HG02571 (cell line): Measurements from ENCODE around the gene METTL6.
"Not testable (repeated sequence)": the region's sequence is repeated elsewhere in the genome, so short reads cannot be mapped to it uniquely, and the experiment has no call there.

Source experiments
- ATAC-seq: cut with Tn5 transposase; IDR thresholded peaks from one replicate; pipeline ENCODE4 v1.9.1; 2021; ENCODE audit warnings: mild to moderate bottlenecking, moderate library complexity; ENCODE audit not compliant: unreplicated experiment

Gene METTL6, protein sequence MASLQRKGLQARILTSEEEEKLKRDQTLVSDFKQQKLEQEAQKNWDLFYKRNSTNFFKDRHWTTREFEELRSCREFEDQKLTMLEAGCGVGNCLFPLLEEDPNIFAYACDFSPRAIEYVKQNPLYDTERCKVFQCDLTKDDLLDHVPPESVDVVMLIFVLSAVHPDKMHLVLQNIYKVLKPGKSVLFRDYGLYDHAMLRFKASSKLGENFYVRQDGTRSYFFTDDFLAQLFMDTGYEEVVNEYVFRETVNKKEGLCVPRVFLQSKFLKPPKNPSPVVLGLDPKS

DNA sequence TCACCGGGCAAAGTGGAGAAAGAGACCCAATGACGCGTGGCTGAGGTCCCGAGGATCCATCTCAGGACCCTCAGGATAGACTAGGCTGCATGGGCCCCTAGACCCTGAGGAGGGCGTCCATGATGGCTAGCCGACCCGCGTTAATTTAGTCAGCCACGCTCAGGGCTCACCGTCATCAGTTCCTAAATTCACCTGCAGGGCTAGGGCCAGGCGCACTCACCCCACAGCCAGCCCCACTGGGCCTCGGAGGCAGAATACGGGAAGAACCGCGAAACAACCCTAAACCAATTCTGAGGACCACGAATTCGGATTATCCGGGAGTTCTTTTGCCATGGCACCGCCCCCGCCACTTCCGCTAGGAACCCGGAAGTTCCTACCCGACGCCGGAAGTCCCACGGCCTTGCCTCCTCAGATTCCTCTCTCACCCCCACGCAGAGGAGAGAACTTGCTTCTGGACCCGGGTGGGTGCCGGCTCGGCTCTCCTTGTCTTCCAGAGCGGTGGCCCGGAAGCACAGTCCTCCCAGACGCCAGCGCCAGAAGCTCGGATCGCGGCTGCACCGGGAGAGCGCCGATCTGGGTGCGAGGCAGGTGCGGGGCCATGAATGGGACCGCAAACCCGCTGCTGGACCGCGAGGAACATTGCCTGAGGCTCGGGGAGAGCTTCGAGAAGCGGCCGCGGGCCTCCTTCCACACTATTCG, at the start of gene METTL6, which contains the start of gene EAF1:
Gene METTL6, minus strand, starts transcription at position 363 of the 699 bp plus-strand sequence. CDS start 1,033 bp downstream, outside the sequence.
Gene EAF1, plus strand, starts transcription at position 417 of the 699 bp plus-strand sequence. Its CDS starts 182 bp downstream, at position 599.
- peak; percentile 87 for ATAC-seq

DNA sequence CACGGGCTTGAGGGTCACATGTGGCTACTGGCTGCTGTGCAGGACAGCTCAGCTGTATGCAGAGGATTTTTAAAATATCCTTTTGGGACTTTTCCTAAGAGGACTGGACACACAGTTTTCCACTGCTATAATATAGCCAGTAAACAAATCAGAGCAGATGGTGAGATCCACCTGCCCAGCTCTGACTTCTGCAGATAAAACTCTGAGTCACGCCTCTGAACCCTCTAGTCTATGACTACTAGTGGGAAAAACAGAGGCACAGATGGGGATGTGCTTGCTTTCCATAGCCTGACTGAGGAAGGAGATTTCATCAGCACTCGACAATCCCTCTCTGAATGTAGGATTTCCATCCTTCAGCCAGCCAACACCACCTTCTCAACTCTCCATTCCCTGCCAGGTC, 49.0 kb upstream of the METTL6 start:
- no peak for ATAC-seq

DNA sequence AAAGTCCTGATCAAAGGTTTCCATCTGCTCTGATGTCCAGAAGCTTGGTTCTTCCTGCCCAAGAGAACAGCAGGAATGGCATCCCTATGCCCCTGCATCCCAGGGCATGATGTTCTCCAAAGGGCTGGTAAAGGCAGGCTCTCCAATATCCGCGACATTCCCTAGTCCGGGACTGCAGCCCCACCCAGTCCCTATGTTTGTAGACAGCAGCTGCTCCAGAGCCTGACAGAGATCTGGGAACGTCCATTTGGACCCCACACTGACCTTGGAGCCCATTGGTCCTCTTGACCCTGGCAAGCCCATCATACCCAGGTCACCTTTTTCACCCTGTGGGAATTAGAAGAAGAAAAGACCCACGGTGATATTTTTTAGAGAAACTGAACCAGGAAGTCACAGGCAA, 47.8 kb upstream of the METTL6 start:
- no peak for ATAC-seq

DNA sequence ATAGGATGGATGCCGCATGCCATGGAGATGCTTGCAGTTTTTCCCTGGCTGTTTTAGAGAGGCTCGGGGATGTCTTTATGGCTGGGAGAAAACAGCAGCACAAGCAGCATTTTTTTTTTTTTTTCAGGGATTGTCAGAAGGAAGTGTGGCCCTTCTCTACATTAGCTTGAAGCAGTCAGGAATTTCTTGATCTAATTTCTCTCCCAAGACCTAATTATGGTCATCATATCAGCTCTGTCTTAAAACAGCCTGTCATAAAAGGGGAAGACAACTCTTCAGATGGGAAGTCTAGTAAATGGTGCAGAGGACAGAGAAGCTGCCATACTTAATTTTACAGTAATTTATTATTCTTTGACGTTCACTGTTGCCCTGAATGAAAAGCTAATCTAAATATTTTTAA, 44.5 kb upstream of the METTL6 start:
- ATAC-seq, result no peak

DNA sequence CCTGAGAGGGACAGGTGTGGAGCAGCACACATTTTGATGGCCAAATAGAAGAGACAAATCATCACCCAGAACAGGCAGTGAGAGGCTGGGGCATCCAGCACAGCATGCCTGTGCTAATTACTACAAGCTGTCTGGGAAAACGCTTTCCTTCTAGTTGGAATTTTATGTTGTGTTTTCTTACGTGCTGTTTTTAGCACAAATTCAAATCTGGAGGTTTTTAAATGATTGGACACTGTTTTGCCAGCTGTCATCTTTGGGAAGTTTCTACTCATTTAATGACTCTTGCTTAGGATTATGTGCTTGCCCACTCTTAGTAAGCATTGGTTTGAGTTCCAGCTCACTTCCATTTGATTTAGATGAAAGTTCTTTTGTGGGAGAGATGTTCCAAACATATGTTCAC, 43.5 kb upstream of the METTL6 start:
- no peak for ATAC-seq

DNA sequence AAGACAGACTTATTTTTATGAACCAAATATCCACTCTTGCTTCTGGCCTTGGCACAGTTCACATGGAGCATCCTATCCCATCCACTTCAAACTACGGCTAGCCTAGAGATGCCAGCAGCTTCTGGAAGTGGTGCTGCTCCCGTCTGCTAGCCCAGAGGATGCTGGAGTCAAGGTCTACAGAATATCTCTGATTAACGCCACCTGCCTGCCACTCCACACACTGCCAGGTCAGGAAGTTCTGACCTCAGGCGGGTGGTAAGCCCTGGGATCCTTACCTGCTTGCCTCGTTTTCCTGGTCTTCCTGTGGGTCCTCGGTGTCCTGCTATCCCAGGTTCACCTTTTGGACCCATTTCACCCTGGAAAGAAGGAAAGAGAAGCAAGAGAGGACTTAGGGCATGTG, 42.9 kb upstream of the METTL6 start:
- no peak for ATAC-seq

DNA sequence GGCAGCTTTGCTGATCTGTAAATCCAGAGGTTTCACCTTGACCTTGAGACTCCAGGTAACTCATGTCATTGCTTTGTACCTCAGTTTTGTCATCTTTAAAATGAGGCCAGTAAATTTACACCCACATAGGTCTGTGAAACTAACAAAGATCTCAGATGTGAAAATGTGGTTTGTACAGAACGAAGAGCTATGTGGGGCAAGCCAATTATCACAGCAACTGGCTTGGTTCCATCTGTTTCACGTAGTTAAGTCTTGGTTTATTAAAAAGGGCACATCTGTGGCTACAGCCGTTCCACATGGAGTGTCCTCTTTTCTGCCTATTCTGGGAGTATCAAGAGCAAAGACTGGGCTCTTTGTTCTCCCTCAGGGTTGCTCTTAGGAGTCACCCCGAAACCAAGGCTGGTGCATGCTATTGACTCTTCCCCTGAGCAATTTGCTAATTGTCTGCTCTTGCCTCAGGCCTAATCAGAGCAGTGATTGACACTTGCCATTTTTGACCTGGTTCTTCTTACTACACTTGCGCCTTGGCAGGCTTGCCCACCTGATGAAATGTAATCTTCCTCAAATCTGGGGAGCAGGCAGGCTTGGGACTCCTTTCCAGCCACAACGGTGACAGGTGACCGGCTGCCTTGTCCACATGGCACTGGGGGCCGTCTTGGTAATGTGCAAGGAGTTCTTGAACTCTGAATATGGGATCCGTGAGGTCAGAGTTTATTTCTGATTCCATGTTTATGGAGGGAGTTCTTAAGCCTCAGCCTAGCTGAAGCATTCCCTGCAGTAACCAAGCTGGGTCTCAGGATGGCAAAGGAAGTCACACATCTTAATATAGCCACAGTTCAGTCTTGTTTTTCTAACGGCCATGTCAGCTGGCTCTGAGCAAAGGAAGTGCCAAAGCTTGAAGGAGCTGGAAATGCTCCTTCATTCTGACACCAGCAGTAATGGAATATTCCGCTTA, 40.2 kb upstream of the METTL6 start:
- no peak for ATAC-seq

DNA sequence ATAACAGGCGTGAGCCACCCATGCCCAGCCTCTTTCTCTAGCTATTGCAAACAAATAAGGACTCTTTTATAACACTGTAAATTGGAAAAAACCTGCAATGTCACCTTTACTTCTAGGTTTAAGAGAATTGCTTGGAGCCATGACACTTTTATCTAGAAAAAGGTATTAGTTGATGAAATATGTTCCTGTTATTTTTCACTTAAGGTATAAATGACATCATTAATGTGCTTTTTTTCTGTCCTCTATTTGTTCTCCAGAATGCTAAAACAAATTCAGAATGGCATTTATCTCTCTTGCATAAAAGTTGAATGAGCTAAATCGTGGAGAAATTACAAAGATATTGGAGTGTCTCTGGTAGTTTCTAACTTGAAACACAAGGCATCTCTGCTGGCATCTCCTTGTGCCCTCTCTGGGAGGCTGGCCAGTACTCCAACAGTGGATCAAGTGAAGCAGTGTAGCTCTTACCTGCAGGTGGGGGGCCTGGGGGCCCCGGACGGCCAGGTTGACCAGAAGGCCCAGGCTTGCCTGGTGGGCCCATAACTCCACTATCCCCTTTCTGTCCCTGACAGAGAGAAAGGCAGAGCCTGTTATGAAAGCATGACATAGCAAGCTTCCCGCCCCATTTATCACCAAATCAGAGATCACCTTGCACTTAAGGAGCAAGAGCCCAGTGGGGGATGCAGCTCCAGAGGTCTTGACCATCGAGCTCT, 38.7 kb upstream of the METTL6 start:
- ATAC-seq, result no peak

DNA sequence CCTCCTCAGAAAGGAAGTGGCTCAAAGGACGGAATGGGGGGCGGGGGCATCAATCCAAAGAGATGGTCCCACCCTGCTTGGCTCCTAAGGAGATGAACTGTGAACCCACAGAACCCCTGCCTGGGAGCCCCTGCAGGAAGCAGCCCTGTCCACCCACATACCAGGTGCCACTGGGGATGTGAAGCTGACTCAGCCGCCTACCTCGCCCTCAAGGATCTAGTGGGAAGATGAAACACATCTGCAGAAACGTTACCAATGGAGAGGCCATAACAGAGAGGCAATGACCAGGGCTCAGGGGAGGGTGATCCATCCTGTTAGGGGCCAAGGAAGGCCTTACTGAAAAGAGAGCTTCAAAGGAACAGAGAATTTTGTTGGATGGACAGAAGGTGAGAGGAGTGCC, 35.1 kb upstream of the METTL6 start:
- ATAC-seq, result no peak

DNA sequence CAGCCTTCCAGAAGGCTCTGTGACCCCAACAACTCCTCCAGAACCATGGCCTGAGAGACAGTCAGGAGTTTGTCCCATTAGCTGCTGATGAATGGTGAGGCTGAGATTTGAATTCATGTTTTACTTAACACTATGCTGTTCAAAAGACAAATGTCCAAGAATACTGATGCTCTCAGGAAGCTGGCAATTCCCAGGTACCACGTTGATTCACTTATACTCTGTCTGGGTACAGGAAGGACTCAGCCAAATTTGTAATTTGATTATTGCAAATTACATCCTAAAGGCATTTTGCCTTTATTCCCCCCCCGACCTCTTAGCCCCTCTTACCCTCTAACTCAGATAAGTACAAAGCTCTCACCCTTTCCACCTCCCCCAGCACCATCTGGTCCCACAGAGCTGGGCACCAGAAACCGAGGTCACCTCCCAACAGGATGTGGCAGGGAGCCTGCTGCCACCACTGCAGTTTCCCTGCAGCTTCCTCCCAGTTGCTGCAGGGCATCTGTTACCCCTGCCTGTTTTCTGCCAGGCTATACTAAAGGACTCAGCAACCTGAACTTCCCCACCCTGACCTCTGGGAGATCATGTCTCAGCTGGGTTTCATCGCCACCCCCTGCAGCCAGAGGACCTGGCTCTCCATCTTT, 33.7 kb upstream of the METTL6 start:
- no peak for ATAC-seq

DNA sequence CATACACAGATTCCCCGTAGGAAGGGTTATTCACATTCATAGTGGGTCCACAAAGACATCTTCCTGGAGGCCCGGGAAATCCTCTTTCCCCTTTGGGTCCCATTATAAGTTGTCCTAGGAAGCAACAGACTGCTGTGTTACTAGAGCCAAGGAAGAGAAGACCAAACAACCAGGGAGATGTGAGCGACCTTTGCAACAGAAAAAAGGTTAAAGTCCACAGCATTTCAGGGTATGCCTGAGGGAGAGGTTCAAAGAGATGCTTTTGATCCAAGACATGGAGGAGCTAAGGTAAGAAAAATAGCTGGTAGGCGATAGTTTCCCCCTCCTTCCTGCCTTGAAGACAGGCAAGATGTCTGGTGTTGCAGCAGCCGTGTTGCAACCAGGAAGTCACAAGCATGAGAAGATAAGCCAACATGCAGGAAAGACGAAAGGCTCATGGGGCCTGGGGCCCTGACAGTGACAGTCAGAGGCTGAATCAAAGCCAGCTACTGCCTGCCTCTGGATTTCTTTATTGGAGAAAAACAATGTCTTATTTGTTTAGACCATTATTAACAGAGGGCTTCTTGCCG, 31.0 kb upstream of the METTL6 start:
- no peak for ATAC-seq

DNA sequence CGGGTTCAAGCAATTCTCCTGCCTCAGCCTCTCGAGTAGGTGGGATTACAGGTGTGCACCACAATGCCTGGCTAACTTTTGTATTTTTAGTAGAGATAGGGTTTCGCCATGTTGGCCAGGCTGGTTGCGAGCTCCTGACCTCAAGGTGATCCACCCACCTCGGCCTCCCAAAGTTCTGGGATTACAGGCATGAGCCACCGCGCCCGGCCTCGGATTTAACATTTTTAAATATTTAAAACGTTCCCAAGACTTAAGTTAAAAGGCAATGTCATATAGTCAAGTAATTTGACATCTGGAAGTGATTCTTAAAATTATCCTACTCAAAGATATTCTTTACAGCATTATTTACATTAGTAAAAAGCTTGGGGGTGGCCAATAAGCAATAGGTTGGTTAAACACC, 29.6 kb upstream of the METTL6 start:
- not testable (repeated sequence) for ATAC-seq

DNA sequence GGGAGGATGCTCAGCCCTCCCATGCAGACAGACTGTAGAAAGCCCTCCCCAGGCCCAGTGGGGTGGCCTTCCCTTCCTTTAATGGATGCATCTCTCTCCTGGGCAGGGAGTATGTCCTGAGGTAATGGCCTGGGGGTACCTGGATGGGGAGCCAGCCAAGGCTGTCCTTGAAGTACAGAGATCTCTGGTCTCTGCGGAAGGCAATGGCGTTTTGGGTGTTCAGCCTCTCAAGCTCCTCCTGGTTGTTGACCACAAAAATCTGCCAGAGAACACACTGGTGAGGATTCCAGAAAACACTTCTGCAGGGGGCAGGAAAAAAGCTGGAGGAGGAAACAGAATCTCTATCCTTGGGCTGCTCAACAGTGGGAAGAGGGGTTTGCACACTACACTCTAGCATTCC, 29.0 kb upstream of the METTL6 start:
- no peak for ATAC-seq

DNA sequence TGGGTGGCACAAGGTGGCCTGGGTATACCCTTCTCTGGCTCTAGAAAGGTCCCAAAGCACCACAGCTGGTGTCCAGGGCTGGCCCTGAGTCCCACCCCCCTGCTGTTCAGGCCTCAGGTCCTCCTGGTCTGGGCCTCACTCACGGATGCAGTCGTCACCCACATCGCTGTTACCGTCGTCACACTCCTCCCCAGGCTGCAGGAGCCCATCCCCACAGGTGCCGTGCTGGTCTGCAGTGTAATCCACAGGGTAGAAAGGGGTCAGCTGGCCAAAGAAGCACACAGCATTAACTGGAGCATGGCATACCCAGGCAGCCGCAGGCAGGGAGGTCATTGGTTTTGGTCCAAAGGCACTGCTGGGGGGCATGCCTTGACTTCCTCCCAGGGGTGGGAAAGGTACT, 28.4 kb upstream of the METTL6 start:
- no peak for ATAC-seq

DNA sequence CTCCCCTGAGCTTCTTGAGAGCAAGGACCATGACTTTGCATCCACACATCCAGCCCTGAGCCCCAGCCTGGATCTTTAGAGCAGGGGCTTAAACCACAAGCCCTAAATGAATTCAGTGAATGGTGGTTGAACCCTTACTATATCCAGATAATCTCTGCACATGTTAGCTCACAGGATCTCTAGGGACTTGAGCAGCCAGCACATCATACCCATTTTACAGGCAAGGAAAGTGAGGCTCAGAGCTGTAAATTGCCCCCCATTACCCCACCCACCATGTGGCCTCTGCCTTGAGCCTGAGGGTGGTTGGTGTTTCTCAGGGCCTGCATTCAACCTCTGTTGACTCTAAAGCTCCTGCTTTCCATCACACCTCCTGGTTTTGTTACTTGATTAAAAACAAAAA, 27.6 kb upstream of the METTL6 start:
- no peak for ATAC-seq

DNA sequence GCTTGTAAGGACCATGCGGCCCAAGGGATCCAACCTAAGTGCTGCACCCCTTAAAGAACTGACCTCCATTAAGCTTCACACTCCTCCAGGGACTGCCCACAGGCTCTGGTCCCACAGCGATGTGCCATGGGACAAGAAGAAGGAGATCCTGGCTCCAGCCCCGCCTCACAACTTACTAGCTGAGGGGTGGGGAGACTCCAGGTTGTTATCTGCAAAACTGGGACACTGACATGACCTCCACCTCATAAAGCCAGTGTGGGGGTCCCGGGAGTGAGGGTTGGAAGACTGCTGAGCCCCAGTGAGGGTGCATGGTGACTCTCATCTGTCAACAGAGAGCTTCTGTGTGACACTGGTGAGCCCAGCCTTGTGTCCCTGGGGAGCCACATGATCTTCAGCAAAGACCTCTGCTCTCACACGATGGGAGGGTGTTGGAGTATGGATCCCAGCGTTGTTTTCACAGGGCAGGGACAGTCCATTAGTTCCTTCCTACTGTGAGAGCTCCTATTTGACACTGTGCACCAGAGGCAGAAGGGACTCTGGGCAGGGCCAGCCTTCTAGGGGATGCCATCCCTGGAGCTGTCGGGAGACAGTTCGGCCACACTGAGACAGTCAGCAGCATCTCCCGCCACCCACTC, 26.8 kb upstream of the METTL6 start:
- no peak for ATAC-seq

DNA sequence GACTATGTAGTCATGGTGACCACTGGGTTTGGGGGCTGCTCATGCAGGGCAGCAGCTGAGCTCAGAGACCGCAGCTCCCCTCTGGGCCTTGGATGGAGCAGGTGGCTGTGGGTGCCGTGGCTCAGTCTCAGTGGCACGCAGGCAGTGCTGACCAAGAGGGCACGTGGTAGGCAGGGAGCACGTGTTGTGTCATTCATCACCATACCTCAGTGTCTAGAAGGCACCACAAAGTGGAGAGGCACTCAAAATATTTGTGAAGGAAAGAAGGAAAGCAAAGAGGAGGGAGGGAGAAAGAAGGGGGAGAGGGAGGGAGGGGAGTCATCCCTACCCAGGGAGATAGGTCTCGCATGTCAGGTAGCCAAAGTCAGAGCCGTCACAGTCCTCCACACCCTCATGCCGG, 26.2 kb upstream of the METTL6 start:
- no peak for ATAC-seq

DNA sequence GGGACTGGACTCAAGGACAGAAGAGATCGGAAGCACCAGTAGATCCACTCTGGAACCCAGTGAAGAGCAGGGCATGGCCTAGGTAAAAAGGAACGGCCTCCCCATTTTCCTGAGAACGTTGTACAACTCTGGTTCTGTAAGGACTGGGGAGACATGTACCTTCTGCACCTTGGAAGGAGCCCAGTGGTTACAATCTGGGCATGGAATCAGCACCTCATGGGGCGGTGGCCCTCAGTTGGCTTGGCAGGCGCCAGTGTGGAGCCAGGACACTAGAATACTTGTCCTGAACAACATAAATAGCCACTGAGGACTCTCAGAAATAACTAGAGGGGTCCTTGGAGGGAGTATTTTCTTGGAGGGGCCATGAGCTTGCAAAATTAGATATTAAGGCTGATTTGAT, 25.6 kb upstream of the METTL6 start:
- ATAC-seq, result no peak

DNA sequence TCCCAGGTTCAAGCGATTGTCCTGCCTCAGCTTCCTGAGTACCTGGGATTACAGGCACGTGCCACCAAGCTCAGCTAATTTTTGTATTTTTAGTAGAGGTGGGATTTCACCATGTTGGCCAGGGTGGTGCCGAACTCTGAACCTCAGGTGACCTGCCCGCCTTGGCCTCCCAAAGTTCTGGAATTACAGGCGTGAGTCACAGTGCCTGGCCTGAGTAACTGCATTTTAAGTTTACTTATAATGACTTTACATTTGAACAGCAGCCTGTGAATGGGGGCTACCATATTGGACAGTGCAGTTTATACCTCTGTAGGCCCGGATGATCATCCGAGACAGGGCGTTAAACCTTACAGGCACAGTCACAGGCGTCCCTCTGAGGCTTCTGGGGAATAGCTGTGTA, 24.8 kb upstream of the METTL6 start:
- ATAC-seq, result no peak
